BLaER1 treated with 17β-estradiol and CSF1 and Interleukin-3, amounts not matched to agents 10 nM and 100 nM (cell line): ENCODE data around the gene APOBEC3C.
"Not testable (repeated sequence)": the region's sequence is repeated elsewhere in the genome, so short reads cannot be mapped to it uniquely, and the experiment has no call there.

Source experiments
- H3K27ac ChIP-seq, 11 experiments: shearing (Covaris generic); formaldehyde crosslinking; 2 replicates each; pipeline ENCODE4 v1.8.1; 2022
- H3K27me3 ChIP-seq, 11 experiments: shearing (Covaris generic); formaldehyde crosslinking; 2 replicates each; pipeline ENCODE4 v1.8.1; 2022
- H3K36me3 ChIP-seq, 11 experiments: shearing (Covaris generic); formaldehyde crosslinking; 2 replicates each; pipeline ENCODE4 v1.8.1; 2022
- H3K4me1 ChIP-seq, 10 experiments: shearing (Covaris generic); formaldehyde crosslinking; 2 replicates each; pipeline ENCODE4 v1.8.1; 2022
- H3K4me2 ChIP-seq, 11 experiments: shearing (Covaris generic); formaldehyde crosslinking; 2 replicates each; pipeline ENCODE4 v1.8.1; 2022
- H3K4me3 ChIP-seq, 10 experiments: shearing (Covaris generic); formaldehyde crosslinking; 2 replicates each; pipeline ENCODE4 v1.8.1; 2022
- H3K9ac ChIP-seq, 11 experiments: shearing (Covaris generic); formaldehyde crosslinking; 2 replicates each; pipeline ENCODE4 v1.8.1; 2022
- H3K9me3 ChIP-seq, 11 experiments: shearing (Covaris generic); formaldehyde crosslinking; replicated peaks in 1 of 11; 2 replicates each; pipeline ENCODE4 v1.8.1; 2022
- H4K20me1 ChIP-seq, 11 experiments: shearing (Covaris generic); formaldehyde crosslinking; 2 replicates each; pipeline ENCODE4 v1.8.1; 2022
- Cebpa-rat ChIP-seq, 11 experiments: shearing (Covaris generic); IDR thresholded peaks; 2 replicates each; pipeline ENCODE4 v1.8.1; 2022

Gene APOBEC3C

DNA sequence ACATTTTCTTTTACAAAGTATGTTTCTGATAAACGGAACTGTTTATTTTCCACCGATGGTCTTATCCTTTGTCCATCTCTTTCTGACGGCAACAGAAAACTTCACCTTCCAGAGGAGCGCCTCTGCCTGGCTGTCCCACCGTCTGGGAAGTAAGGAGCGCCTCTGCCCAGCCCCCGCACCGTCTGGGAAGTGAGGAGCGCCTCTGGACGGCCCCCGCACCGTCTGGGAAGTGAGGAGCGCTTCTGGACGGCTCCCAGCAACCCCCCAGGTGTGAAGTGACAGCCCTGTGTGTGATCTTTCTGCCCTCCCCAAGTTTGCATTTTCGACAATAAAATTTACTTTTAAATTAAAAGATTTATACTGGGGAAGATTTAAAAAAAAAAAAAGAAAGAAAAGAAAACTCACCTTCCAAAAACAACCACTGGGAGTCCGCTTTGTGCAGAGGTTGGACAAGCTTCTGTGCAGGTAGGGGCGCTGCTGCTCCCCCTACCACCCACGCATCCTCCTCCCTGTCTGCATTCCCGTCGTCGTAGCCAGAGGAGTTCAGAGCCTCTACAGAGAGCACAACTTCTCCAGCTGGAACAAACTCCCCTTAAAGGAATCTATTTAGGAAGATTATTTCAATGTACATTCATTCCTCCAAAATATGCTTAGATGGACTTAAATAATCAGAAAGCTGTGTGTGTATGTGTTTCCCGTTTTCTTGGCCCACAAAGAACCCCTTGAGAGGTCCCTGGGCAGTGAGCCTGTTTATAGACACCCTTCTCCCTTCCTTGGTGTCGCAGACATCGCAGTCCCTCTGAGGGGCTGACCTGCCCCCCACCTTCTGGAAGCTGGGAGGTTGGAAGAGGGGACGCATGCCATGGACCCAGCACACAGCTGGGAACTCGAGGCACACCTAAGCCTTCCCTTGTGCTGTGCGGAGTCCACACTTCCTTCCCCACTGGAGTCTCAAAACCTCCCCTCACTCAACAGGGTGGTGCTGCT lies 32.8 kb upstream of the APOBEC3C start:
- Histone ChIP-seq H4K20me1 (no peaks in the 10 kb centered on the region), H3K9me3 (peaks cover 13 to 39% (median 25%) of the 10 kb centered on the region in 11 experiments), H3K9ac (peak overlapping the region in 9 of 11 experiments; percentile 24 to 72 (median 53); a peak in 13 of 22 replicates), H3K4me2 (peak overlapping the region; percentile 78 to 85 (median 81)), H3K27me3 (no peaks in the 10 kb centered on the region), H3K4me3 (peak overlapping the region in 9 of 10 experiments; percentile 14 to 56 (median 34); a peak in 12 of 20 replicates), H3K36me3 (no peaks in the 10 kb centered on the region; a peak in 1 of 22 replicates), H3K4me1 (peaks cover 23 to 36% (median 31%) of the 10 kb centered on the region in 10 experiments), H3K27ac (peak overlapping the region in 9 of 11 experiments; percentile 42 to 76 (median 63); a peak in 13 of 22 replicates)
- no peak for TF ChIP-seq Cebpa-rat (IDR thresholded peaks at IDR 0.05)

- Histone ChIP-seq H3K4me3 (peak within 1 kb of the TSS; percentile 14 to 56 (median 34); a peak in 15 of 20 replicates), H3K4me1 (peaks cover 23 to 36% (median 31%) of the 10 kb centered on the region in 10 experiments), H3K4me2 (peak within 1 kb of the TSS; percentile 78 to 85 (median 81)), H4K20me1 (no peaks in the 10 kb centered on the region), H3K9me3 (peaks cover 11 to 29% (median 20%) of the 10 kb centered on the region in 11 experiments), H3K27ac (peak within 1 kb of the TSS in 9 of 11 experiments; percentile 42 to 76 (median 63); a peak in 15 of 22 replicates), H3K9ac (peak within 1 kb of the TSS in 10 of 11 experiments; percentile 24 to 72 (median 54); a peak in 17 of 22 replicates), H3K27me3 (no peaks in the 10 kb centered on the region), H3K36me3 (no peaks in the 10 kb centered on the region; a peak in 1 of 22 replicates)
- TF ChIP-seq Cebpa-rat (IDR thresholded peaks at IDR 0.05): no peak
Measured at GRCh38 chr22:38981992-38982927, 31.8 kb upstream of the APOBEC3C start, which contains the start of gene APOBEC3B. APOBEC3B (plus strand) TSS chr22:38982347; CDS start chr22:38982454, 107 bp downstream.

DNA sequence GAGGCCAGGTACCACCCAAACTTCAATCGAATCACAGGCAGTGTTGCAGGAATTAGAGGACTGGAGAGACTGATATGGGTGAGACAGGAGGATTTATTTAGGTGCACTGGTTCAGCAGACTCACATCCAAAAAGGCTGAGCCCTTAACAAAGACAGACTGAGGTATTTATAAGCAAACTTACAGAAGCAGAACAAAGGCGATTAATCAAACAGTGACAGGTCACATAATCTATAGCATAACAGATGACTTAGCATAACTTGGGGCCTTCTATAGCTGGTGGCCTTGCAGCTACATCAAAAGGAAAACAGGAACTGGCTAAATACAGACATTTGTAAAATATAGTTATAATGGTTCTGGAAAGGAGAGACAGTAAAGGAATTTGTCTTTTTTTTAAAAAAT lies 29.8 kb upstream of the APOBEC3C start:
- H3K36me3 ChIP-seq: no peaks in the 10 kb centered on the region; a peak in 1 of 22 replicates
- H3K27ac ChIP-seq: no peak overlapping the region
- no peak overlapping the region for H3K4me3 ChIP-seq
- H3K4me2 ChIP-seq: peak overlapping the region in 2 of 11 experiments; percentile 36 to 42; a peak in 2 of 22 replicates
- H4K20me1 ChIP-seq: no peaks in the 10 kb centered on the region
- H3K9me3 ChIP-seq: peaks cover 11 to 25% (median 20%) of the 10 kb centered on the region in 11 experiments
- no peak overlapping the region for H3K9ac ChIP-seq
- H3K4me1 ChIP-seq: peaks cover 38 to 50% (median 41%) of the 10 kb centered on the region in 10 experiments
- H3K27me3 ChIP-seq: no peaks in the 10 kb centered on the region
- no peak for TF ChIP-seq Cebpa-rat (IDR thresholded peaks at IDR 0.05)

DNA sequence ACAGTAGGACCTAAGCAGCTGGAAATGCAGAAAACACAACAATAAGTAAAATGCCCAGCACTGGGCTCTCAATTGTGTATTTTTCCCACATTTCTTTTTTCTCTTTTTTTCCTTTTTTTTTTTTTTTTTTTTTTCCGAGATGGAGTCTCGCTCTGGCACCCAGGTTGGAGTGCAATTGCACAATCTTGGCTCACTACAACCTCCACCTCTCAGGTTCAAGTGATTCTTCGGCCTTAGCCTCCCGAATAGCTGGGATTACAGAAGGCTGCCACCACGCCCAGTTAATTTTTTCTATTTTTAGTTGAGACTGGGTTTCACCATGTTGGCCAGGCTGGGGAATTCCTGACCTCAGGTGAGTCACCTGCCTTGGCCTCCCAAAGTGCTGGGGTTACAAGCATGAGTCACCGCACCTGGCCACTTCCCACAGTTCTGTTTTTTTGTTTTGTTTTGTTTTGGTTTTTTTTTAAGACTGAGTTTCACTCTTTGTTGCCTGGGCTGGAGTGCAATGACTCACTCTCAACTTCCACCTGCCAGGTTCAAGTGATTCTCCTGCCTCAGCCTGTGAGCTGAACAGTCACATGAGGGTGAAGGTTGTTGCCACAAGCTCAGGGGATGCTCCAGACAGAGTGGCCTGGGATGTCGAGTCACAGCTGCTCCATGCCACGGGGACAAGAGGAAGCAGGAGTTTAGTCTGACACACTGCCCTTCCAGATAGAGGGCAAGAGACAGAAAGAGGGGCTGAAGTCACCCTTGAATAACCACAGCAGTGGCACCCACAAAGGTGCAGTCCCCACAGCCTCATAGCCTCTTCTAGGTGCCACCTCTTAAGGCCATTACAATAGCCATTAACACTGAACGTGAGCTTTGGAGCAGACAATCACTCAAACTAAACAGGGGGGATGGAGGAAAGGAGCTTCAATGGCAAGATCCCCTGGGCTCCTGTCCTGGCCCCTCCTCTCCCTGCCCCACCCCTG lies 29.0 kb upstream of the APOBEC3C start:
- not testable (repeated sequence) for H3K9ac ChIP-seq, H3K4me3 ChIP-seq, H3K36me3 ChIP-seq, H3K27me3 ChIP-seq, H3K27ac ChIP-seq, H4K20me1 ChIP-seq
- H3K4me1 ChIP-seq: peaks cover 46 to 58% (median 50%) of the 10 kb centered on the region in 10 experiments
- H3K9me3 ChIP-seq: peaks cover 11 to 25% (median 20%) of the 10 kb centered on the region in 11 experiments
- H3K4me2 ChIP-seq: peak overlapping the region in 9 of 11 experiments; percentile 14 to 57 (median 31); a peak in 13 of 22 replicates

GRCh38 chr22:38986629-38987028 lies 27.4 kb upstream of the APOBEC3C start:
- Histone ChIP-seq H3K4me2 (no peak overlapping the region), H4K20me1 (no peaks in the 10 kb centered on the region), H3K27me3 (no peaks in the 10 kb centered on the region), H3K9ac (no peak overlapping the region), H3K36me3 (no peaks in the 10 kb centered on the region; a peak in 1 of 22 replicates), H3K9me3 (peaks cover 11 to 25% (median 20%) of the 10 kb centered on the region in 11 experiments), H3K4me3 (no peak overlapping the region), H3K27ac (no peak overlapping the region), H3K4me1 (peaks cover 36 to 47% (median 42%) of the 10 kb centered on the region in 10 experiments)
- TF ChIP-seq Cebpa-rat (IDR thresholded peaks at IDR 0.05): no peak

DNA sequence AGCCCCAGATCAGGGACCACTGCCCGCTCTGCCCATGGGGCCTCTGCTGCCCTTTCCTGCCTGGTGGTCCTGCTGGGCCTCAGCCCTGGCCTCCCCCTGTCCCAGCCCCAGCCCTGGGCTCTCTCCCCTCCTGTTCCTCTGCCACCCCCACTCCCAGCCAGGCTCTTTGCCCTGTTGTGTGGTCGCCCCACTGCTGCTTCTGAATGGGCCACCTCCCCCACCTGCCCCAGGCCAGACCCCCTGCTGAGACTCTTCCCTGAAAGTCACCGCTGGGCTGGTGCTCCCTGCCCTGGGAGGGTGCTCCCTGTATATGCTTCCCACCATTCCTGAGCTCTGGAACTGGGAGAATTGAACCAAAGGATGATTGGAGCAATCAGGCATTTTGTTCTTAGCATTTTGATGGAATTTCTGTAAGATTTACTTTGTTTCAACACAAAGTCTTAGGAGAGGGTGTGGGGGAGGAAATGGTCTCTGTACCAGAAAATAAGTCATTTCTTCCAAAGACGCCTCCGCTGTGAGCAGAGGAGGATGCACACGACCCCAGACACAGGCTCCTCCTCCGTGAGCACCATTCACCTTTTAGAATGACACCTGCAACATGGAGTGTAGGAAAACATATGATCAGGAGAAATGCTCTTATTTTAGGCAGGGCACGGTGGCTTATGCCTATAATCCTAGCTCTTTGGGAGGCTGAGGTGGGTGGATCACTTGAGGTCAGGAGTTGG lies 26.7 kb upstream of the APOBEC3C start:
- Histone ChIP-seq H3K9ac (no peak overlapping the region), H3K9me3 (peaks cover 11 to 25% (median 20%) of the 10 kb centered on the region in 11 experiments), H3K4me1 (peaks cover 31 to 42% (median 37%) of the 10 kb centered on the region in 10 experiments), H3K4me2 (0 out of 22 replicates have a peak overlapping the region, but pooled peaks of 1 of the 11 experiments have one; percentile 75), H4K20me1 (no peaks in the 10 kb centered on the region), H3K27me3 (no peaks in the 10 kb centered on the region), H3K4me3 (no peak overlapping the region), H3K27ac (no peak overlapping the region), H3K36me3 (no peaks in the 10 kb centered on the region; a peak in 1 of 22 replicates)
- no peak for TF ChIP-seq Cebpa-rat (IDR thresholded peaks at IDR 0.05)

DNA sequence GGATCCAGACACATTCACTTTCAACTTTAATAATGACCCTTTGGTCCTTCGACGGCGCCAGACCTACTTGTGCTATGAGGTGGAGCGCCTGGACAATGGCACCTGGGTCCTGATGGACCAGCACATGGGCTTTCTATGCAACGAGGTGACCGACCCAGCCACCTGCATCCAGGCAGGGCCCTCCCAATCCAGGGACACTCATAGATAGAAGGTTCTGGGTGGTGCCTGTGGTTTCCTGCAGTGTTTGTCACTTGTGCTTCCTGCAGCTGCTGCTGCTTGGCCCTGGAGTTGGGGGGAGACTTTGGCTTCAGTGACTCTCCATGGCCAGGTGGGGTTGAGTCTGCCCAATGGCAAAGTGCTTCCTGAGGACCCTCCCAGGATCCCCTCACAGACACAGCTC lies 24.6 kb upstream of the APOBEC3C start:
- peaks cover 23 to 44% (median 42%) of the 10 kb centered on the region in 10 experiments for H3K4me1 ChIP-seq
- H3K27ac ChIP-seq: peak overlapping the region in 3 of 11 experiments; percentile 12 to 42 (median 26); a peak in 6 of 22 replicates
- H3K27me3 ChIP-seq: no peaks in the 10 kb centered on the region
- H3K4me3 ChIP-seq: no peak overlapping the region
- H3K9ac ChIP-seq: no peak overlapping the region
- no peaks in the 10 kb centered on the region for H3K36me3 ChIP-seq
- no peaks in the 10 kb centered on the region for H4K20me1 ChIP-seq
- TF ChIP-seq Cebpa-rat (IDR thresholded peaks at IDR 0.05): no peak
- peaks cover 0 to 8% (median 4%) of the 10 kb centered on the region in 11 experiments; a peak in 15 of 22 replicates for H3K9me3 ChIP-seq
- peak overlapping the region; percentile 20 to 77 (median 61) for H3K4me2 ChIP-seq

DNA sequence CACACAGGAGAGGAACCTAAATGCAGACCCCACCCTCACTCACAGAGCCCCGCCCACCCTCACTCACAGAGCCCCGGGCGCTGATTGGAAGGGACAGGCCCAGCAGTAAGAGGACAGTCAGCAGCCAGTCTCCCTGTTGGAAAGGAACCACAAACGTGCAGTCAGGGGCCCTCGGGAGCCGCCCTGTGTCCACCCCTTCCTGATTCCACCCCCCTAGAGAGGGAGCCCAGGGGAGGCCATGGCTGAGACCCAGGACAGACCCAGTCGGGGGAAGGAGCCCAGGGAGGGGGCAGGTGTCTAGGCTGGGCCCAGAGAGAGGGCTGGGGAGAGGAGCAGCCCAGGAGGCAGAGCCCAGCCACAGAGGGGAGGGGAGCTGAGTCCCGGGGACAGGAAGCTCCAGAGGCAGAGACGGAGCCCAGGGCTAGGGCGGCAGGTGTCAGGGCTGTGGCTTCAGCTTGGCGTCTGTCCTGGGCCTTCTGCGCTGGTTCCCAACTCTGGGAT lies 21.1 kb upstream of the APOBEC3C start:
- not testable (repeated sequence) for H4K20me1 ChIP-seq, H3K27me3 ChIP-seq, H3K9ac ChIP-seq, H3K36me3 ChIP-seq, H3K9me3 ChIP-seq, H3K4me3 ChIP-seq, H3K27ac ChIP-seq
- Histone ChIP-seq H3K4me2 (peak overlapping the region; percentile 15 to 54 (median 45); a peak in 15 of 22 replicates), H3K4me1 (peaks cover 13 to 36% (median 32%) of the 10 kb centered on the region in 10 experiments; a peak in 19 of 20 replicates)
